Left ventricle myocardium inferior (tissue), 1 donor: ENCODE measurements around the gene EFR3B. TPM values are rescaled to one million over a fixed set of nuclear protein-coding genes. Genes with fewer than 3 reads are reported as not detected.

ENCODE experiments used
- DNase-seq: peaks from one replicate; pipeline ENCODE4 v3.0.0-alpha.2; 2020
- H3K27ac ChIP-seq: fragments of 200-600 bp; replicated peaks from 2 replicates; pipeline ENCODE4 v1.8.0; 2021
- H3K27me3 ChIP-seq: fragments of 200-600 bp; 2 replicates; pipeline ENCODE4 v1.8.0; 2021; ENCODE audit warnings: low read depth
- H3K36me3 ChIP-seq: fragments of 200-600 bp; 2 replicates; pipeline ENCODE4 v1.8.0; 2021
- H3K4me1 ChIP-seq: fragments of 200-600 bp; 2 replicates; pipeline ENCODE4 v1.8.0; 2021
- H3K4me3 ChIP-seq: fragments of 200-600 bp; 2 replicates; pipeline ENCODE4 v1.8.0; 2021; ENCODE audit warnings: mild to moderate bottlenecking, moderate library complexity
- H3K9me3 ChIP-seq: fragments of 200-600 bp; replicated peaks from 2 replicates; pipeline ENCODE4 v1.8.0; 2021
- intact Hi-C: fragments of 100-400 bp; cut with micrococcal nuclease; formaldehyde crosslinking; loops from one replicate; pipeline ENCODE4 v1.11.0; 2022
- total RNA-seq: library from RNA; stranded (reverse); fragmentation: NEBNext Ultra II Directional; extraction: Animal tissue kit (Norgen Biotek cat#: 25700); gene quantifications from one replicate; pipeline ENCODE4 v1.2.1, GENCODE V29; 2021
- TF ChIP-seq, protein P1 (sequence below): fragments of 200-600 bp; IDR thresholded peaks from 2 replicates; pipeline ENCODE4 v1.8.0; 2021; ENCODE audit warnings: antibody characterized with exemption, mild to moderate bottlenecking, borderline replicate concordance
- donor health status: DM: no; HTN: yes; CAD: no; lungs with severe emphysema.

The EFR3B gene
- total RNA-seq, 1 donor from 2014 or later: 8.7 TPM

- Histone ChIP-seq H3K4me1 (no peaks in the 10 kb centered on the region), H3K36me3 (no peaks in the 10 kb centered on the region), H3K27me3 (no peaks in the 10 kb centered on the region), H3K27ac (no peak overlapping the region), H3K4me3 (no peak overlapping the region), H3K9me3 (no peaks in the 10 kb centered on the region)
- TF ChIP-seq, protein P1, sequence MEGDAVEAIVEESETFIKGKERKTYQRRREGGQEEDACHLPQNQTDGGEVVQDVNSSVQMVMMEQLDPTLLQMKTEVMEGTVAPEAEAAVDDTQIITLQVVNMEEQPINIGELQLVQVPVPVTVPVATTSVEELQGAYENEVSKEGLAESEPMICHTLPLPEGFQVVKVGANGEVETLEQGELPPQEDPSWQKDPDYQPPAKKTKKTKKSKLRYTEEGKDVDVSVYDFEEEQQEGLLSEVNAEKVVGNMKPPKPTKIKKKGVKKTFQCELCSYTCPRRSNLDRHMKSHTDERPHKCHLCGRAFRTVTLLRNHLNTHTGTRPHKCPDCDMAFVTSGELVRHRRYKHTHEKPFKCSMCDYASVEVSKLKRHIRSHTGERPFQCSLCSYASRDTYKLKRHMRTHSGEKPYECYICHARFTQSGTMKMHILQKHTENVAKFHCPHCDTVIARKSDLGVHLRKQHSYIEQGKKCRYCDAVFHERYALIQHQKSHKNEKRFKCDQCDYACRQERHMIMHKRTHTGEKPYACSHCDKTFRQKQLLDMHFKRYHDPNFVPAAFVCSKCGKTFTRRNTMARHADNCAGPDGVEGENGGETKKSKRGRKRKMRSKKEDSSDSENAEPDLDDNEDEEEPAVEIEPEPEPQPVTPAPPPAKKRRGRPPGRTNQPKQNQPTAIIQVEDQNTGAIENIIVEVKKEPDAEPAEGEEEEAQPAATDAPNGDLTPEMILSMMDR: no peak
- no peak for DNase-seq
- intact Hi-C loops: no loop called here
Observed at GRCh38 chr2:25029183-25029554, 12.7 kb upstream of the EFR3B start.

GRCh38 chr2:25030702-25031101 lies 11.2 kb upstream of the EFR3B start:
- no peaks in the 10 kb centered on the region for H3K9me3 ChIP-seq
- DNase-seq: no peak

GRCh38 chr2:25032094-25032493 lies 9.8 kb upstream of the EFR3B start:
- no peaks in the 10 kb centered on the region for H3K9me3 ChIP-seq
- H3K4me1 ChIP-seq: peaks cover 3% of the 10 kb centered on the region
- DNase-seq: no peak
- intact Hi-C loops: no loop called here
- no peak overlapping the region for H3K4me3 ChIP-seq
- H3K27ac ChIP-seq: no peak overlapping the region
- H3K36me3 ChIP-seq: no peaks in the 10 kb centered on the region
- H3K27me3 ChIP-seq: no peaks in the 10 kb centered on the region
- TF ChIP-seq, protein P1: no peak

More at GRCh38 chr2:25030702-25031101, 11.2 kb upstream of the EFR3B start:
- Histone ChIP-seq H3K4me1 (no peaks in the 10 kb centered on the region), H3K36me3 (no peaks in the 10 kb centered on the region), H3K4me3 (no peak overlapping the region), H3K27me3 (no peaks in the 10 kb centered on the region), H3K27ac (no peak overlapping the region)
- intact Hi-C loops: no loop called here
- TF ChIP-seq, protein P1: no peak

GRCh38 chr2:25032901-25033300 lies 9.0 kb upstream of the EFR3B start:
- Histone ChIP-seq H3K4me1 (peaks cover 3% of the 10 kb centered on the region), H3K36me3 (no peaks in the 10 kb centered on the region), H3K4me3 (no peak overlapping the region), H3K27ac (no peak overlapping the region), H3K9me3 (no peaks in the 10 kb centered on the region), H3K27me3 (no peaks in the 10 kb centered on the region)
- TF ChIP-seq, protein P1: no peak
- intact Hi-C loops: no loop called here
- DNase-seq: no peak

GRCh38 chr2:25034081-25034480 lies 7.8 kb upstream of the EFR3B start:
- Histone ChIP-seq H3K27me3 (no peaks in the 10 kb centered on the region), H3K4me1 (peaks cover 3% of the 10 kb centered on the region), H3K36me3 (no peaks in the 10 kb centered on the region), H3K9me3 (no peaks in the 10 kb centered on the region), H3K4me3 (no peak overlapping the region), H3K27ac (no peak overlapping the region)
- intact Hi-C loops: no loop called here
- no peak for DNase-seq
- TF ChIP-seq, protein P1: no peak
